Lower lobe of right lung (tissue), 2 donors: ENCODE measurements around the gene ICA1L. TPM values are rescaled to one million over a fixed set of nuclear protein-coding genes. Genes with fewer than 3 reads are reported as not detected.

Experiments
- ATAC-seq, 2 donors: fragments of 200-7000 bp; cut with Tn5 transposase; one replicate each; pipeline ENCODE4 v1.9.1; 2020 to 2022; ENCODE audit warnings: mild to moderate bottlenecking in 2 of 2, moderate library complexity in 2 of 2
- DNase-seq: peaks from one replicate; pipeline ENCODE4 v3.0.0-alpha.2; 2020
- H3K27ac ChIP-seq: fragments of 200-600 bp; one replicate; pipeline ENCODE4 v1.8.0; 2022
- H3K27me3 ChIP-seq: fragments of 200-600 bp; one replicate; pipeline ENCODE4 v1.8.0; 2022; ENCODE audit warnings: low read depth
- H3K36me3 ChIP-seq: fragments of 200-600 bp; one replicate; pipeline ENCODE4 v1.8.0; 2022; ENCODE audit warnings: mild to moderate bottlenecking
- H3K4me1 ChIP-seq: fragments of 200-600 bp; one replicate; pipeline ENCODE4 v1.8.0; 2022
- H3K4me3 ChIP-seq: fragments of 200-600 bp; one replicate; pipeline ENCODE4 v1.8.0; 2022; ENCODE audit warnings: mild to moderate bottlenecking
- H3K9me3 ChIP-seq: fragments of 200-600 bp; one replicate; pipeline ENCODE4 v1.8.0; 2022
- intact Hi-C: fragments of 100-400 bp; cut with DNase I; formaldehyde crosslinking; loops from one replicate; pipeline ENCODE4 v1.11.0; 2022
- total RNA-seq: library from RNA; stranded (reverse); fragmentation: NEBNext Ultra II Directional; extraction: Animal tissue kit (Norgen Biotek cat#: 25700); gene quantifications from one replicate; pipeline ENCODE4 v1.2.1, GENCODE V29; 2021
- TF ChIP-seq, protein P1 (sequence below): fragments of 200-600 bp; IDR thresholded peaks from one replicate; pipeline ENCODE4 v1.8.0; 2022; ENCODE audit warnings: antibody characterized with exemption, mild to moderate bottlenecking
- donor health status: DM: no; HTN: yes; CAD: no; lungs with severe emphysema.

ICA1L gene
- total RNA-seq, 1 donor from 2014 or later, result 5.6 TPM

DNA sequence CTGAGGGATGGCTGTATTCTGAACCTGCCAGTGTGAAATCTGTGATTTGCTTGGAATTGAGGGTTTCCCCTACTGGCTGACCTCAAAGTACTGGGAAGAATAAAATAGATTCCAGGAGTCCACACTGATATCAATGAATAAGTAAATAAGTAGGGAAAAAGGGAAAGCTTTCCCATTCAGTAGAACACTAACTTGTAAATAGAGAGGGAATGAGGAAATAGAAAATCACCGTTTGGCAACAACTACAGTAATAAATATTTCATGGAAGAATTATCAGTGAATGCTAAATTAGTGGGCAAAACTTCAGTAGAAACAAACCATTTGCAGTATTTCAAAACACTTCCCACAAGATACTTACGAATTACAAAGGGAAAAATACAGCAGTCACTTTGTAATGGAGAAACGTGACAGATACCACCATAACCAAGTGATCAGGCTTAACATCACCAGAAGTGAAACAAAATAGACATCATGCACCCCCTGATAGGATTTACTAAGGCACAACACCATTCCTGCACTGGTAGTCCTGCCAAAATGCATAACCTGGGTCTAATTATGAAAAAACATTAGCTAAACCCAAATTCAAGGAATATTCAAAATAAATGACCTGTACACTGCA, 88.5 kb downstream of the ICA1L start:
- H3K4me1 ChIP-seq, result no peaks in the 10 kb centered on the region
- H3K27me3 ChIP-seq, result no peaks in the 10 kb centered on the region
- intact Hi-C loops, result no loop called here
- no peak for ATAC-seq
- H3K9me3 ChIP-seq, result no peaks in the 10 kb centered on the region
- TF ChIP-seq, protein P1, sequence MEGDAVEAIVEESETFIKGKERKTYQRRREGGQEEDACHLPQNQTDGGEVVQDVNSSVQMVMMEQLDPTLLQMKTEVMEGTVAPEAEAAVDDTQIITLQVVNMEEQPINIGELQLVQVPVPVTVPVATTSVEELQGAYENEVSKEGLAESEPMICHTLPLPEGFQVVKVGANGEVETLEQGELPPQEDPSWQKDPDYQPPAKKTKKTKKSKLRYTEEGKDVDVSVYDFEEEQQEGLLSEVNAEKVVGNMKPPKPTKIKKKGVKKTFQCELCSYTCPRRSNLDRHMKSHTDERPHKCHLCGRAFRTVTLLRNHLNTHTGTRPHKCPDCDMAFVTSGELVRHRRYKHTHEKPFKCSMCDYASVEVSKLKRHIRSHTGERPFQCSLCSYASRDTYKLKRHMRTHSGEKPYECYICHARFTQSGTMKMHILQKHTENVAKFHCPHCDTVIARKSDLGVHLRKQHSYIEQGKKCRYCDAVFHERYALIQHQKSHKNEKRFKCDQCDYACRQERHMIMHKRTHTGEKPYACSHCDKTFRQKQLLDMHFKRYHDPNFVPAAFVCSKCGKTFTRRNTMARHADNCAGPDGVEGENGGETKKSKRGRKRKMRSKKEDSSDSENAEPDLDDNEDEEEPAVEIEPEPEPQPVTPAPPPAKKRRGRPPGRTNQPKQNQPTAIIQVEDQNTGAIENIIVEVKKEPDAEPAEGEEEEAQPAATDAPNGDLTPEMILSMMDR, result no peak
- H3K27ac ChIP-seq, result no peak overlapping the region
- H3K4me3 ChIP-seq, result no peak overlapping the region
- H3K36me3 ChIP-seq, result peaks cover 6% of the 10 kb centered on the region
- no peak for DNase-seq

DNA sequence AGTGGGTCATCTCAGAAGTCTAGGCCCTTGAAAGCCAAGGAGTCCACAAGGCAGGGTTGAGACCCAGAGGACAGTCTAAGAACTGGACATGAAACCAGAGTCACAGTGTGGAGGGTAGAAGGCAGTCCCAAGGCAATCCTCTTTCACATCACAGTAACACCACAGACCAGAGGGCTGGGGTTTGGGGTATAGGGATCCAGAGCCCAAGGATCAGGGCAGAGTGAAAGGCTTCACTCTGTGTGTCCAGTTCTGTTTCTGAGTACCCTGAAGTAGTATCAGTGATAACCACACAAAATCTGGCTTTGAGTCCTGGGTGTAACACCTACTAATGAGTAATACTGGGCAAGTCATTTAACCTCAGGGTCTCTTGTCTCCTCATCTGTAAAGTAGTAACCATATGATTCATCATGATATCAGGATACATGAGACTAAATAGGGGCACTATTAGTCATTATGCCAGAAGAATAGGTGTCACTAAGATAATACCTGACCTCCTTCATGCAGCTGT, 91.0 kb downstream of the ICA1L start:
- Histone ChIP-seq H3K4me1 (no peaks in the 10 kb centered on the region), H3K9me3 (no peaks in the 10 kb centered on the region), H3K4me3 (no peak overlapping the region), H3K36me3 (no peaks in the 10 kb centered on the region), H3K27me3 (no peaks in the 10 kb centered on the region), H3K27ac (no peak overlapping the region)
- TF ChIP-seq, protein P1, result no peak
- ATAC-seq, result no peak
- intact Hi-C loops, result no loop called here
- DNase-seq, result no peak

- ATAC-seq (no peak), DNase-seq (no peak)
- TF ChIP-seq, protein P1, result no peak
- no peak overlapping the region for H3K27ac ChIP-seq
- H3K27me3 ChIP-seq, result no peaks in the 10 kb centered on the region
- no peaks in the 10 kb centered on the region for H3K9me3 ChIP-seq
- H3K4me1 ChIP-seq, result no peaks in the 10 kb centered on the region
- intact Hi-C loops, result no loop called here
- peaks cover 11% of the 10 kb centered on the region for H3K36me3 ChIP-seq
- no peak overlapping the region for H3K4me3 ChIP-seq
Observed at GRCh38 chr2:202778217-202778616, 93.3 kb downstream of the ICA1L start.

GRCh38 chr2:202774104-202774503, 97.5 kb downstream of the ICA1L start:
- TF ChIP-seq, protein P1, result no peak
- Histone ChIP-seq H3K36me3 (peaks cover 18% of the 10 kb centered on the region), H3K4me3 (no peak overlapping the region), H3K4me1 (no peaks in the 10 kb centered on the region), H3K9me3 (no peaks in the 10 kb centered on the region), H3K27ac (no peak overlapping the region), H3K27me3 (no peaks in the 10 kb centered on the region)
- no peak for DNase-seq
- intact Hi-C loops, result no loop called here
- no peak for ATAC-seq

DNA sequence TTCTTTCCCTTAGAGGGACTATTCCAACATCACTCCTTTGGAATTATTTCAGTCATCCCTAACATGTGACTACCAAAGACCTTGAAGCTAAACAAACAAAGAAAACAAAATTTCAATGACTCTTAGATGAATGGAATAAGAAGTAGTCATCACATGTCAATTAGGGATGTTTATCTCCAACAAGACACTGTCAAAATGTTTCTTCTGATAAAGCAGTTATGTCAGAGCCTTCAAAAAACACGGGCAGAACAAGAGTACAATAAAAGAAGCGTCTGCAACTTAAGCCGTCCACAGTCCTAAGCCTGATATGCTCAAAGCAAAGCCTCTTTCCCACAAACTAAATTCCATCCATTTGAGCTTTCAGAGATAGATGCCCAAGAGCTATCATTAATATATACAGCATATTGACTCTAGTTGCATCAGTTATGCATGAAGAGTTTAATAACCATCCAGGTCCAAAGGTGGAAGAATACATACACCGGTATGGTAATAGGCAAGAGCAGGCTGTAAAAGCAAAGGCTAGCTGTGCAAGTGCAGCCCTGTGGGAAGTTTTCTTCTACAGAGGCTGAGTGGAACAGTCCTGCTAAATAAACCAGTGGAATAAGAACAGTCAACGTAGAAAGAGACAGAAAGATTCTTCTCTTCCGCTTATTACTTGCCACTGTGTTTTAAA, 98.1 kb downstream of the ICA1L start:
- intact Hi-C loops, result no loop called here
- no peak for ATAC-seq
- Histone ChIP-seq H3K9me3 (no peaks in the 10 kb centered on the region), H3K4me3 (no peak overlapping the region), H3K27ac (no peak overlapping the region), H3K27me3 (no peaks in the 10 kb centered on the region), H3K4me1 (no peaks in the 10 kb centered on the region), H3K36me3 (peaks cover 18% of the 10 kb centered on the region)
- no peak for DNase-seq
- TF ChIP-seq, protein P1, result no peak
